Urothelium cell line (cell line): ENCODE measurements around the gene FANCG.

Experiments
- DNase-seq: peaks from one replicate; pipeline ENCODE4 v3.0.0; 2011; ENCODE audit warnings: low spot score, mixed read lengths
- FAIRE-seq: peaks from 2 replicates; lab custom pipeline; 2011; peaks lifted over from hg19 to GRCh38; lab: Jason Lieb, UNC

Gene FANCG

GRCh38 chr9:35069020-35069419 is 10.7 kb downstream of the FANCG start:
- FAIRE-seq (no peak), DNase-seq (no peak)

DNA sequence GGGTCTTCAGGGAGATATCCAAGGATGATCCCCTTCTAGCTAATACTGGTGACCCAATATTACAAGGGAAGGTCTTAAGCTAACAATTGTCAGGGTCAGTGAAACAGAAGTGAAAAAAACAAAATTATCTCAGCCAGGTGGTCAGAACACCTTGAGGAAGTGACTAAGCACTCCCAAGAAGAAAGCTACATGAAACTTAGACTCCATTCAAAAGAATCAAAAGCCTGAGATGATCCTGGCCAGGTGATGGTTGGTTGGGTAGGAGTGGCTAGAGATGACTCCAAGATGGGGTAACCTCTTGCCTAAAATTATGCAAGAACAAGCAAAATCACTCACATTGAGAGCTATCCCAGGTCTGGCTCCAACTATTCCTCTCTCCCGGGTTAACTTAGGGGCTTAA is 12.7 kb downstream of the FANCG start:
- FAIRE-seq (no peak), DNase-seq (no peak)

DNA sequence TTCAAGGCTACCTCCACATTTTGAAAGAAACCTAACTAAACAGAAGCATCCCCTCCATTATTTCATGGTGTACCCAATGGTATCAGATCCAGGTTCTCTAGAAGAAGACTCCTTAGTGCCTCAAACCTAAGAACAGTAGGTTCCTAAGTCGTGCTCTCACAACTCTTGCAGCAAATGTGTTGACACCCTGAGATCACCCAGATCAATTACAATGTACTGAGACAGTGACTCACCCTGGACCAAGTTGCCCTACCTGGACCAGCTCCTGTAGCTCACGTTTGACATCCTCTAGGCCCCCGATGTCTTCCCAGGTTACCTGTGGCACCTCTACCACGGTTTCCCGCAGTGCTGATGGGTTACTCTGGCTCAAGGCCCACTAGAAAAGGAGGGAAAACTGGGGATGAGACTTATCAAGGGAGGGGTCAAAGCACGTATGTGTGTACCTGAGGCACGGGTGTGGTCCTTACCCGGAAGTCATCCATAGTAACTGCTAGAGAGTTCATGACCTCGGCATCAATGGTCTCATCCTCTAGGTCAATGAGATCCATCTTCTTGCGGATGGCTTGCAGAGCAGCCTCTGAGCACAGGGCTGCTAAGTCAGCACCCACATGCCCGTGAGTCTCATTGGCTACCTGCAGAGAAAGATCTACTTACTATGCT is 19.1 kb downstream of the FANCG start:
- no peak for FAIRE-seq
- no peak for DNase-seq

DNA sequence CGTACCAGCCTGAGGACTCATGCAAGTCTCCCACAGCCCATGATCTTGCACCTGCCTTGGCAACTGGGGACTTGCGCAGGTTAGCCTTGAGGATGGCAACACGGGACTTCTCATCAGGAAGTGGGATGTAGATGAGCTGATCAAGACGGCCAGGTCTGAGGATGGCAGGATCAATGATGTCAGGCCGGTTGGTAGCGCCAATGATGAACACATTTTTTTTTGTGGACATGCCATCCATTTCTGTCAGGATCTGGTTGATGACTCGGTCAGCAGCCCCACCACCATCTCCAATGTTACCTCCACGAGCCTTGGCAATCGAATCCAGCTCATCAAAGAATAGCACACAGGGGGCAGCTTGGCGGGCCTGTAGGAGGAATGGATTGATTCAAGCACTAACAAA is 20.3 kb downstream of the FANCG start:
- FAIRE-seq (no peak), DNase-seq (no peak)

GRCh38 chr9:35057271-35057620 is 22.5 kb downstream of the FANCG start:
- DNase-seq: no peak
- no peak for FAIRE-seq

GRCh38 chr9:35056571-35057270 is 23.0 kb downstream of the FANCG start:
- DNase-seq: no peak
- peak; percentile 59 for FAIRE-seq

- DNase-seq (no peak), FAIRE-seq (no peak)
Measured at GRCh38 chr9:35054871-35055644, 24.7 kb downstream of the FANCG start.

GRCh38 chr9:35054185-35054835 is 25.4 kb downstream of the FANCG start:
- FAIRE-seq (no peak), DNase-seq (no peak)

- peak; percentile 57 for DNase-seq
- no peak for FAIRE-seq
Measured at GRCh38 chr9:35051069-35051967, 28.4 kb downstream of the FANCG start.

- no peak for FAIRE-seq
- no peak for DNase-seq
Measured at GRCh38 chr9:35048511-35048910, 31.2 kb downstream of the FANCG start.

GRCh38 chr9:35044071-35044470 is 35.7 kb downstream of the FANCG start:
- no peak for DNase-seq
- no peak for FAIRE-seq

DNA sequence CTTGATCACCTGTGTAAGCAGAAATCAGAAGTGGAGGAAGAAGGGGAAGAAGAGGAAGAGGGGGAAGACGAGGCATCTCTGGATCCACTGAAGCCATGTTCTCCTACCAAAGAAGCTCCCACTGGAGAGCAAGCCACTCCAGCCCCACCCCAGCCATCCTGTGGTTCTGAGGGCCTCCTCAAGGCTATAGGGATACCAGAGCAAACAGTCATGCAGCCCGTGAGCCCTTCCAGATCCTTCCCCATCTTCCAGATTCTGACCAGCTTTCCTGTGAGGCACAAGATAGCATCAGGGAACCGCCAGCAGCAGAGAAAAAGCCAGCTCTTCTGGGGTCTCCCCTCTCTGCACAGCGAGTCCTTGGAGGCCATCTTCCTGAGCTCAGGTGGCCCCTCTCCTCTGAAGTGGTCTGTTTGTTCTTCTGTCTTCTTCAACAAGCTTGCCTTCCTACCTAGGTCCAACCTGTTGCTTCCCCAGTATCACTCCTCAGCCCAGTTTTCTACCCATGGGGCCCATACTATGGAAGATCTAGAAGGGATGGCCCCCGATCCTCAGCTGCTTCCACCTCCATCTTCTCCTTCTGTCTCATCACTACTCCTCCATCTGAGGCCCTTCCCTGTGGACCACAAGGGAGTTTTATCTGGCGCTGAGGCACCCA is 36.7 kb downstream of the FANCG start:
- FAIRE-seq (no peak), DNase-seq (no peak)

DNA sequence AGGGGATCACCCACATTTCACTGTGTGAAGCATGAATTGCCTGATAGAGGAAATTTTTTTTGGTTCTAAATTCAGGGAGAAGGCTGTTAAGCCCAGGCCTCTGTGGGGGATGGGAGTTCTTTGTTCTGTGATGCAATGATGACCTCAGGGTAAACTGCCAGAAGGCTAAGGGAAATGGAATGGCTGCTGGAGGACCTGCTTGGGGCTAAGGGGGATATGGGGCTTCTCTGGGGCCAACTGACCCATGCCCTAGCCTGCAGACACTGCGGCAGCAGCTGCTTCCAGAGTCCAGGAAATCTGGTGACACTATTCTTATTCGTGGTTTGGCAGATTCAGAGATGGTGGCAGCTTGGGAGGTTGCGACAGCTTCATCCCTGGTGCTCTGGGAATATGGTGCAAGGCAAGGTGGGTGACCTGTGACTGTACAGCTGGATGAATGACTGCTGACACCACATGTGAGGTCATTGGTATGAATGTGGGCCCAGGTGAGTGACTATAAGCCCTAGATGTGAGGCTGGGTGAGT is 37.6 kb downstream of the FANCG start:
- FAIRE-seq: no peak
- no peak for DNase-seq

- DNase-seq (no peak), FAIRE-seq (no peak)
Measured at GRCh38 chr9:35035851-35036701, 43.7 kb downstream of the FANCG start.

DNA sequence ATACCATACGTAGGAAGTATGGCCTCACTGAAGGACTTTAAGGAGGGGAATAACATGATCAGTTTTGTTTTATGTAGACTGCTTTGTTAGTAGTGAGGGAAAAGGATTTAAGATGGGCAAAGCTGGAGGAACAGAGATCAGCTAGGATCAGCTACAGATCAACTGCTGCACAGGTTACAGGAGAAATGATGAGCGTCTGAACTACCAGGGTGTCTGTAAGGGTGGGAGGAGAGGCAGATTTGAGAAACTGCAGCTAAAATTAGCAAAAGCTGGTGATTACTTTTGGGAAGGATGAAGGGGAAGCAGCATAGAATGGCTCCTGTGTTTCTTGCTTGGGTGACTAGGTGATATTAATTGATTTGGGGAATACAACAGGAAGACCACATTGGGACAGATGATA is 46.6 kb downstream of the FANCG start:
- FAIRE-seq (no peak), DNase-seq (no peak)

DNA sequence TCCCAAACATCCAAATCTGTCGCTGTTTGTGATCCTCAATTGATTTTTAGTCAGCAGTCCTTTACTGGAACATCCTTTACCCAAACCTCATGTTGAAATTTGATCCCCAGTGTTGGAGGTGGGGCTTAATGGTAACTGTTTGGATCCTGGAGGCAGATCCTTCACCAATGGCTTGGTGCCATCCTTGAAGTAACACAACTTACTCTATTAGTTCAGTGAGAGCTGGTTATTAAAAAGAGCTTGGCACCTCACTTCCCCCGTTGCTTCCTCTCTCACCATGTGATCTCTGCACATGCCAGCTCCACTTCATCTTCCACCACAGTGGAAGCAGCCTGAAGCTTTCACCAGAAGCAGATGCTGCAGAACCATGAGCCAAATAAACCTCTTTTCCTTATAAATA is 49.9 kb downstream of the FANCG start:
- FAIRE-seq (no peak), DNase-seq (no peak)

- DNase-seq: no peak
- no peak for FAIRE-seq
Measured at GRCh38 chr9:35029241-35029640, 50.5 kb downstream of the FANCG start.

DNA sequence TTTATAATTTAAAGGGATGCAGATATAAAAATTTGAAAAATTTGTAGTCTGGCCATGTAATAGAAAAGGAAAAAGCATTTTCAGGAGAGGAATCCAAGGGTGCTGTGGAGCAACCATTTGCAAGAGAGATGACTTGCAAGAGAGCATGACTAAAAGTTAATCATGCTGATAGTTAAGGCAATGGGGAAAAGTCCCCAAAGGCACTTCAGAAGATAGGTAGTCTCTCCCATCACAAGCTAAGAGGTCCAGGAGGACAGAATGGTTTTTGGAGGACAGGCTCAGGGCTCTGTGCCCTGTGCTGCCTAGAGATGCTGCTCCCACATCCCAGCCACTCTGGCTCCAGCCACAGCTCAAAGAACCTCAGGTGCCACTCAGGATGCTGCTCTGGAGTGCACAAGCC is 51.4 kb downstream of the FANCG start:
- no peak for DNase-seq
- FAIRE-seq: no peak

- DNase-seq (no peak), FAIRE-seq (no peak)
Measured at GRCh38 chr9:35027860-35028259, 51.9 kb downstream of the FANCG start.
